HepG2 (cell line): ENCODE measurements around the gene RPRD1A. TPM values are rescaled to one million over a fixed set of nuclear protein-coding genes. Genes with fewer than 3 reads are reported as not detected.
"Not testable (repeated sequence)": the region's sequence is repeated elsewhere in the genome, so short reads cannot be mapped to it uniquely, and the experiment has no call there.

Experiments
- ATAC-seq: fragments of 200-7000 bp; cut with Tn5 transposase; 3 replicates; pipeline ENCODE4 v1.9.1; 2020; ENCODE audit warnings: mild to moderate bottlenecking, moderate library complexity
- BruUV-seq: library from RNA; stranded (reverse); fragments of 400-500 nt; replicated peaks from 2 replicates; lab custom pipeline; 2021; lab: Mats Ljungman, UMichigan
- CTCF ChIA-PET: fragments of 300-600 bp; formaldehyde crosslinking; extraction: SDS; loops from one replicate; lab custom pipeline; 2021; ENCODE audit warnings: low total read pairs, inconsistent platforms, low intra/inter-chr PET ratio; lab: Yijun Ruan, JAX
- POLR2A ChIA-PET: fragments of 350-600 bp; sonication (Branson Sonifier 250); formaldehyde crosslinking; loops from one replicate; lab custom pipeline; 2020; ENCODE audit warnings: antibody characterized with exemption, inconsistent platforms; lab: Yijun Ruan, JAX
- DNase-seq: peaks from one replicate; pipeline ENCODE4 v3.0.0-alpha.2; 2015; ENCODE audit warnings: low spot score
- FAIRE-seq: peaks from 3 replicates; lab custom pipeline; 2011; peaks lifted over from hg19 to GRCh38; lab: Jason Lieb, UNC
- H2AFZ ChIP-seq: one replicate; pipeline ENCODE4 v1.6.1; 2011; ENCODE audit warnings: low read length, inconsistent platforms
- H3K27ac ChIP-seq: fragments of 300-600 bp; 3 replicates; pipeline ENCODE4 v1.8.0; 2011; ENCODE audit warnings: mixed run types, mild to moderate bottlenecking, mixed read lengths, low read length, inconsistent platforms; ENCODE audit not compliant: insufficient read depth; ENCODE audit errors: extremely low read length
- H3K27me3 ChIP-seq, 2 experiments: fragments of 200-600 bp in 1 of 2; 2 replicates in 1 of 2; 3 replicates in 1 of 2; pipeline versions ENCODE4 v1.6.0 to v1.8.0; 2011; ENCODE audit warnings: low read length in 2 of 2, mild to moderate bottlenecking in 2 of 2, moderate library complexity in 2 of 2, inconsistent platforms in 1 of 2; ENCODE audit not compliant: insufficient read depth in 2 of 2, control insufficient read depth in 1 of 2
- H3K36me3 ChIP-seq, 2 experiments: fragments of 200-600 bp in 1 of 2; replicated peaks in 1 of 2; 2 replicates in 1 of 2; 3 replicates in 1 of 2; pipeline versions ENCODE4 v1.5.1 to v1.8.0; 2011; ENCODE audit warnings: low read length in 2 of 2, inconsistent platforms in 1 of 2; ENCODE audit not compliant: insufficient read depth in 2 of 2, control insufficient read depth in 1 of 2
- H3K4me1 ChIP-seq: 2 replicates; pipeline ENCODE4 v1.5.1; 2012; ENCODE audit warnings: low read length, inconsistent platforms; ENCODE audit not compliant: insufficient read depth
- H3K4me2 ChIP-seq: 2 replicates; pipeline ENCODE4 v1.6.0; 2011; ENCODE audit warnings: low read depth, low read length, inconsistent platforms
- H3K4me3 ChIP-seq, 3 experiments: fragments of 200-600 bp in 1 of 3; sonication (generic), shearing (Covaris generic) in 1 of 3; replicated peaks in 1 of 3; 2 replicates each; pipeline ENCODE4 v1.5.1; 2011 to 2016; ENCODE audit warnings: low read length in 3 of 3, inconsistent platforms in 2 of 3, low read depth in 2 of 3, mild to moderate bottlenecking in 2 of 3, control low read depth in 1 of 3, mixed read lengths in 1 of 3; ENCODE audit not compliant: insufficient read depth in 1 of 3
- H3K79me2 ChIP-seq: one replicate; pipeline ENCODE4 v1.6.1; 2011; ENCODE audit warnings: low read length, inconsistent platforms; ENCODE audit not compliant: insufficient read depth
- H3K9ac ChIP-seq: 2 replicates; pipeline ENCODE4 v1.6.0; 2011; ENCODE audit warnings: mild to moderate bottlenecking, low read depth, low read length, inconsistent platforms; ENCODE audit not compliant: insufficient read depth
- H3K9me3 ChIP-seq: 2 replicates; pipeline ENCODE4 v1.5.1; 2012; ENCODE audit warnings: mild to moderate bottlenecking, low read length
- H4K20me1 ChIP-seq: 2 replicates; pipeline ENCODE4 v1.6.0; 2011; ENCODE audit warnings: inconsistent platforms, mild to moderate bottlenecking, low read length, moderate library complexity; ENCODE audit not compliant: insufficient read depth
- BHLHE40 ChIP-seq: IDR thresholded peaks from 2 replicates; pipeline ENCODE4 v1.6.1; 2011; ENCODE audit warnings: low read length, improper control_type of control experiment
- FIP1L1 ChIP-seq: fragments of 200-400 bp; formaldehyde crosslinking; IDR thresholded peaks from 2 replicates; pipeline ENCODE4 v1.6.1; 2018; ENCODE audit warnings: low read depth, mild to moderate bottlenecking, low read length, moderate library complexity, borderline replicate concordance; ENCODE audit not compliant: insufficient read depth
- GLI4 ChIP-seq: sonication (generic); formaldehyde crosslinking; IDR thresholded peaks from 2 replicates; pipeline ENCODE4 v1.5.1; 2020; ENCODE audit warnings: missing genetic modification reagents, mild to moderate bottlenecking, moderate library complexity, borderline replicate concordance
- NR1H2 ChIP-seq: sonication (generic); formaldehyde crosslinking; IDR thresholded peaks from 2 replicates; pipeline ENCODE4 v1.8.1; 2022; ENCODE audit warnings: low read depth, missing genetic modification reagents, borderline replicate concordance
- SOX5 ChIP-seq: IDR thresholded peaks from 2 replicates; pipeline ENCODE4 v1.6.1; 2016; ENCODE audit warnings: borderline replicate concordance
- ZEB1 ChIP-seq: IDR thresholded peaks from 2 replicates; pipeline ENCODE4 v1.6.1; 2012; ENCODE audit warnings: mild to moderate bottlenecking, low read depth, inconsistent platforms; ENCODE audit not compliant: insufficient replicate concordance
- ZNF552 ChIP-seq: sonication (generic); formaldehyde crosslinking; IDR thresholded peaks from 2 replicates; pipeline ENCODE4 v1.9.0; 2022; ENCODE audit warnings: missing genetic modification reagents, mild to moderate bottlenecking, borderline replicate concordance
- ZNF556 ChIP-seq: sonication (generic); formaldehyde crosslinking; IDR thresholded peaks from 2 replicates; pipeline ENCODE4 v1.4.0; 2020; ENCODE audit warnings: mild to moderate bottlenecking, missing genetic modification reagents, borderline replicate concordance
- WGBS: methylation state at CpG from one replicate; pipeline ENCODE4 v1.1.6; 2017; ENCODE audit warnings: low lambda C conversion rate; 5-methylcytosine and 5-hydroxymethylcytosine counted together
- in situ Hi-C: cut with HindIII; loops from 2 replicates; pipeline ENCODE4 v1.10.0; 2017; ENCODE audit warnings: low pct_unique_long_range_greater_than_20kb; ENCODE audit not compliant: extremely low pct_ligation_motif_present
- intact Hi-C: fragments of 100-400 bp; cut with micrococcal nuclease; formaldehyde crosslinking; loops from one replicate; pipeline ENCODE4 v1.10.0; 2022; ENCODE audit not compliant: unreplicated experiment
- polyA plus RNA-seq, 8 experiments: library from polyadenylated mRNA; depleted of rRNA in 3 of 8; stranded (reverse) in 7 of 8; unstranded in 1 of 8; fragments of >200 nt; fragmentation: Illumina TruSeq in 4 of 8; extraction: Trizol in 4 of 8; gene quantifications; 2 replicates each; pipeline versions ENCODE4 v1.2.1 to v1.2.3, GENCODE V29; 2011 to 2016; ENCODE audit warnings: low read depth in 4 of 8, missing spikeins in 1 of 8, mixed read lengths in 1 of 8; ENCODE audit not compliant: insufficient read depth in 1 of 8
- total RNA-seq, 5 experiments: library from RNA; depleted of rRNA; stranded (reverse); fragments of >200 nt; fragmentation: Illumina TruSeq; extraction: Trizol; gene quantifications; 2 replicates each; pipeline ENCODE4 v1.2.3, GENCODE V29; 2016; ENCODE audit warnings: low read depth in 1 of 5
- TF ChIP-seq, protein P1 (sequence below): sonication (generic); formaldehyde crosslinking; IDR thresholded peaks from 2 replicates; pipeline ENCODE4 v1.9.0; 2021; ENCODE audit warnings: mild to moderate bottlenecking, missing genetic modification reagents
- TF ChIP-seq, protein P2 (sequence below): sonication (generic); formaldehyde crosslinking; IDR thresholded peaks from 2 replicates; pipeline ENCODE4 v1.8.0; 2022; ENCODE audit warnings: missing genetic modification reagents, low read depth, mild to moderate bottlenecking, borderline replicate concordance

RPRD1A gene
- total and polyA plus RNA-seq, 2 of the 13 experiments (the other 11 are each of a cell fraction or from before 2014, with no cell fraction given), result 42.5 to 78.2 TPM

GRCh38 chr18:35968278-35968880, 99.0 kb downstream of the RPRD1A start:
- in situ Hi-C loops, result loop anchor here (25.0 kb wide), 1 partner anchor 581 kb away; the partner anchor contains the start of gene ZNF396
- ChIA-PET POLR2A (no interaction called here), CTCF (no interaction called here)
- Histone ChIP-seq H3K27me3 (no peaks in the 10 kb centered on the region; a peak in 1 of 5 replicates), H3K4me2 (no peak overlapping the region), H3K36me3 (no peaks in the 10 kb centered on the region), H4K20me1 (no peaks in the 10 kb centered on the region), H3K79me2 (peaks cover 8% of the 10 kb centered on the region), H3K9me3 (no peaks in the 10 kb centered on the region), H3K27ac (no peak overlapping the region), H3K9ac (no peak overlapping the region), H3K4me3 (no peak overlapping the region), H2AFZ (no peak overlapping the region), H3K4me1 (peaks cover 13% of the 10 kb centered on the region)
- FAIRE-seq (no peak), ATAC-seq (no peak), DNase-seq (no peak)
- TF ChIP-seq ZEB1, result no peak
- TF ChIP-seq ZNF556 (CRISPR knock-in tag), result no peak
- TF ChIP-seq GLI4, result no peak
- no peak for TF ChIP-seq FIP1L1
- TF ChIP-seq SOX5 (CRISPR knock-in tag), result no peak
- TF ChIP-seq ZNF552, result no peak
- TF ChIP-seq, protein P1, sequence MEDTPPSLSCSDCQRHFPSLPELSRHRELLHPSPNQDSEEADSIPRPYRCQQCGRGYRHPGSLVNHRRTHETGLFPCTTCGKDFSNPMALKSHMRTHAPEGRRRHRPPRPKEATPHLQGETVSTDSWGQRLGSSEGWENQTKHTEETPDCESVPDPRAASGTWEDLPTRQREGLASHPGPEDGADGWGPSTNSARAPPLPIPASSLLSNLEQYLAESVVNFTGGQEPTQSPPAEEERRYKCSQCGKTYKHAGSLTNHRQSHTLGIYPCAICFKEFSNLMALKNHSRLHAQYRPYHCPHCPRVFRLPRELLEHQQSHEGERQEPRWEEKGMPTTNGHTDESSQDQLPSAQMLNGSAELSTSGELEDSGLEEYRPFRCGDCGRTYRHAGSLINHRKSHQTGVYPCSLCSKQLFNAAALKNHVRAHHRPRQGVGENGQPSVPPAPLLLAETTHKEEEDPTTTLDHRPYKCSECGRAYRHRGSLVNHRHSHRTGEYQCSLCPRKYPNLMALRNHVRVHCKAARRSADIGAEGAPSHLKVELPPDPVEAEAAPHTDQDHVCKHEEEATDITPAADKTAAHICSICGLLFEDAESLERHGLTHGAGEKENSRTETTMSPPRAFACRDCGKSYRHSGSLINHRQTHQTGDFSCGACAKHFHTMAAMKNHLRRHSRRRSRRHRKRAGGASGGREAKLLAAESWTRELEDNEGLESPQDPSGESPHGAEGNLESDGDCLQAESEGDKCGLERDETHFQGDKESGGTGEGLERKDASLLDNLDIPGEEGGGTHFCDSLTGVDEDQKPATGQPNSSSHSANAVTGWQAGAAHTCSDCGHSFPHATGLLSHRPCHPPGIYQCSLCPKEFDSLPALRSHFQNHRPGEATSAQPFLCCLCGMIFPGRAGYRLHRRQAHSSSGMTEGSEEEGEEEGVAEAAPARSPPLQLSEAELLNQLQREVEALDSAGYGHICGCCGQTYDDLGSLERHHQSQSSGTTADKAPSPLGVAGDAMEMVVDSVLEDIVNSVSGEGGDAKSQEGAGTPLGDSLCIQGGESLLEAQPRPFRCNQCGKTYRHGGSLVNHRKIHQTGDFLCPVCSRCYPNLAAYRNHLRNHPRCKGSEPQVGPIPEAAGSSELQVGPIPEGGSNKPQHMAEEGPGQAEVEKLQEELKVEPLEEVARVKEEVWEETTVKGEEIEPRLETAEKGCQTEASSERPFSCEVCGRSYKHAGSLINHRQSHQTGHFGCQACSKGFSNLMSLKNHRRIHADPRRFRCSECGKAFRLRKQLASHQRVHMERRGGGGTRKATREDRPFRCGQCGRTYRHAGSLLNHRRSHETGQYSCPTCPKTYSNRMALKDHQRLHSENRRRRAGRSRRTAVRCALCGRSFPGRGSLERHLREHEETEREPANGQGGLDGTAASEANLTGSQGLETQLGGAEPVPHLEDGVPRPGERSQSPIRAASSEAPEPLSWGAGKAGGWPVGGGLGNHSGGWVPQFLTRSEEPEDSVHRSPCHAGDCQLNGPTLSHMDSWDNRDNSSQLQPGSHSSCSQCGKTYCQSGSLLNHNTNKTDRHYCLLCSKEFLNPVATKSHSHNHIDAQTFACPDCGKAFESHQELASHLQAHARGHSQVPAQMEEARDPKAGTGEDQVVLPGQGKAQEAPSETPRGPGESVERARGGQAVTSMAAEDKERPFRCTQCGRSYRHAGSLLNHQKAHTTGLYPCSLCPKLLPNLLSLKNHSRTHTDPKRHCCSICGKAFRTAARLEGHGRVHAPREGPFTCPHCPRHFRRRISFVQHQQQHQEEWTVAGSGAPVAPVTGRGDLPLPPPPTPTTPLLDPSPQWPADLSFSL (CRISPR knock-in tag), result no peak
- TF ChIP-seq NR1H2 (CRISPR knock-in tag), result no peak
- TF ChIP-seq BHLHE40, result no peak
- TF ChIP-seq, protein P2, sequence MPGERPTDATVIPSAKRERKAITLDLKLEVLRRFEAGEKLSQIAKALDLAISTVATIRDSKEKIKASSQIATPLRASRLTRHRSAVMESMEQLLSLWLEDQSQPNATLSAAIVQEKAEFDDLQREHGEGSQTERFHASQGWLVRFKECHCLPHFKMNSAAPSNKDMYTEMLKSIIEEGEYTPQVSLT, result no peak
- no TSS peak for BruUV-seq
- WGBS, result 62% methylated on average over 9 of the region's 9 CpGs
- intact Hi-C loops, result no loop called here

DNA sequence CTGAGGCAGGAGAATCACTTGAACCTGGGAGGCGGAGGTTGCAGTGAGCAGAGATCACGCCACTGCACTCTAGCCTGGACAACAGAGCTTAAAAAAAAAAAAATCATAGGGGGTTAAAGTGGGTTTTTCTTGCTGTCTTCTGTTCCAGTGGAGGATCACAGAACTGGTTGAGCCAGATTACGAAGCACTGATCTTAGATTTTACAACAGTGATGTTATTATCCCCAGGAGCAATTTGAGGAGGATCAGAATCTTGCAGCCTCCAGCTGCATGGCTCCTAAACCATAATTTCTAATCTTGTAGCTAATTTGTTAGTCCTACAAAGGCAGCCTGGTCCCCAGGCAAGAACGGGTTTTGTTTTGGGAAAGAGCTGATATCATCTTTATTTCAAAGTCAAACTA, 99.5 kb downstream of the RPRD1A start:
- WGBS, result 65% methylated on average over 4 of the region's 4 CpGs
- POLR2A ChIA-PET, result not testable (repeated sequence)

More for the DNA sequence above, 99.5 kb downstream of the RPRD1A start:
- H3K4me2 ChIP-seq, ATAC-seq, BruUV-seq, H3K27me3 ChIP-seq, FAIRE-seq, CTCF ChIA-PET, H3K36me3 ChIP-seq, H3K9me3 ChIP-seq, H4K20me1 ChIP-seq, H2AFZ ChIP-seq, H3K27ac ChIP-seq, DNase-seq, H3K79me2 ChIP-seq, H3K4me3 ChIP-seq, intact Hi-C loops, H3K9ac ChIP-seq: not testable (repeated sequence)
- peaks cover 14% of the 10 kb centered on the region for H3K4me1 ChIP-seq
- in situ Hi-C loops, result loop anchor here (25.0 kb wide), 1 partner anchor 581 kb away; the partner anchor contains the start of gene ZNF396
